NB4 (cell line): ENCODE results near the gene CMTM1.

Experiments
- MYC ChIP-seq: IDR thresholded peaks from 2 replicates; pipeline ENCODE4 v1.6.1; 2011; ENCODE audit warnings: low read depth, low read length
- POLR2A ChIP-seq: IDR thresholded peaks from 2 replicates; pipeline ENCODE4 v1.6.1; 2011; ENCODE audit warnings: mild to moderate bottlenecking; ENCODE audit not compliant: insufficient read length; ENCODE audit errors: extremely low read depth
- TF ChIP-seq, protein P1 (sequence below): IDR thresholded peaks from one replicate; pipeline ENCODE4 v1.5.1; 2012; ENCODE audit warnings: low read depth, low read length
- TF ChIP-seq, protein P2 (sequence below): IDR thresholded peaks from 2 replicates; pipeline ENCODE4 v1.6.1; 2011; ENCODE audit warnings: low read depth, low read length

DNA sequence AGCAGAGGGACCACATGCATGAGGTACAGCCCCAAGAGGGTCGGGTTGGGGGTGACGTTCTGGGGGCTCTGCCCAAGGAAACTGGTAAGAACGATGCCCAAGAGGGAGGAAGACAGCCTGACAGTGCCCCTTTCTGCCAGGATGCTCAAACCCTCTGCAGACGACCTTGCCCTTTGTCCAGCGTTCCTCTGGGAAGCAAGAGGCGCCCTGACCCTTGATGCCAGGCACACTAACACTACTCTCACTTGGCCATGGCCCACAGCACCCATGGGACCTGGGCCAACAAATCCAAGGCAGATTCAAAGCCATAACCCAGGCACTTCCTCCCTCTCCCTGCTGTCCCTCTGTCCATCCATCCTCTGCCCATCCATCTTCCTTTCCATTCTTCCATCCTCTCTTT is 36.8 kb upstream of the CMTM1 start:
- TF ChIP-seq, protein P1, sequence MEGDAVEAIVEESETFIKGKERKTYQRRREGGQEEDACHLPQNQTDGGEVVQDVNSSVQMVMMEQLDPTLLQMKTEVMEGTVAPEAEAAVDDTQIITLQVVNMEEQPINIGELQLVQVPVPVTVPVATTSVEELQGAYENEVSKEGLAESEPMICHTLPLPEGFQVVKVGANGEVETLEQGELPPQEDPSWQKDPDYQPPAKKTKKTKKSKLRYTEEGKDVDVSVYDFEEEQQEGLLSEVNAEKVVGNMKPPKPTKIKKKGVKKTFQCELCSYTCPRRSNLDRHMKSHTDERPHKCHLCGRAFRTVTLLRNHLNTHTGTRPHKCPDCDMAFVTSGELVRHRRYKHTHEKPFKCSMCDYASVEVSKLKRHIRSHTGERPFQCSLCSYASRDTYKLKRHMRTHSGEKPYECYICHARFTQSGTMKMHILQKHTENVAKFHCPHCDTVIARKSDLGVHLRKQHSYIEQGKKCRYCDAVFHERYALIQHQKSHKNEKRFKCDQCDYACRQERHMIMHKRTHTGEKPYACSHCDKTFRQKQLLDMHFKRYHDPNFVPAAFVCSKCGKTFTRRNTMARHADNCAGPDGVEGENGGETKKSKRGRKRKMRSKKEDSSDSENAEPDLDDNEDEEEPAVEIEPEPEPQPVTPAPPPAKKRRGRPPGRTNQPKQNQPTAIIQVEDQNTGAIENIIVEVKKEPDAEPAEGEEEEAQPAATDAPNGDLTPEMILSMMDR = no peak
- TF ChIP-seq POLR2A = no peak
- no peak for TF ChIP-seq MYC
- TF ChIP-seq, protein P2, sequence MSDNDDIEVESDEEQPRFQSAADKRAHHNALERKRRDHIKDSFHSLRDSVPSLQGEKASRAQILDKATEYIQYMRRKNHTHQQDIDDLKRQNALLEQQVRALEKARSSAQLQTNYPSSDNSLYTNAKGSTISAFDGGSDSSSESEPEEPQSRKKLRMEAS = no peak
